ENCODE results near the gene PLIN4. TPM values are rescaled to one million over a fixed set of nuclear protein-coding genes. Genes with fewer than 3 reads are reported as not detected.

Gene PLIN4
- total and polyA plus RNA-seq, 10 of the 15 experiments (the other 5 are each of a cell fraction or from before 2014, with no cell fraction given): 0.01 to 0.11 (median 0.05) TPM; not detected in 2

- TF ChIP-seq PRDM15 (CRISPR knock-in tag; IDR thresholded peaks at IDR 0.05): no peak
- TF ChIP-seq SKIL (IDR thresholded peaks at IDR 0.05; ENCODE audit: low read depth, poor library complexity, severe bottlenecking): no peak
- peak; percentile 47; the same call in 1 of the 2 replicates for TF ChIP-seq NR2F1 (conservative IDR thresholded peaks at IDR 0.05)
- no peak for TF ChIP-seq ASH2L (IDR thresholded peaks at IDR 0.05; ENCODE audit: borderline replicate concordance, low read depth)
- no peak for TF ChIP-seq CHD2 (IDR thresholded peaks at IDR 0.05; ENCODE audit: borderline replicate concordance, low read depth, low read length)
- TF ChIP-seq CTCF (IDR thresholded peaks at IDR 0.05 in 2 of 3, conservative IDR thresholded peaks at IDR 0.05 in 1 of 3; ENCODE audit: control insufficient read depth in 2 of 3, extremely low read depth in 1 of 3, insufficient read depth in 1 of 3, low read depth in 3 of 3, low read length in 3 of 3): peak; percentile 62 to 81 (median 68)
These were observed 5.2 kb upstream of the PLIN4 start (continued) for GRCh38 chr19:4523306-4524110.
